Sigmoid colon (tissue), 7 donors: ENCODE results near the gene CEMIP. TPM values are rescaled to one million over a fixed set of nuclear protein-coding genes. Genes with fewer than 3 reads are reported as not detected.
A peak's percentile ranks its signal among the peaks of the same experiment; 100 is the strongest.

ENCODE experiments used
- DNase-seq: peaks from one replicate; pipeline ENCODE4 v3.0.0-alpha.2; 2019
- H3K27ac ChIP-seq, 4 donors: fragments of 200-600 bp; sonication (generic); one replicate each; pipeline ENCODE4 v1.5.1; 2016 to 2019; ENCODE audit warnings: mild to moderate bottlenecking in 1 of 4
- H3K27me3 ChIP-seq, 3 donors: fragments of 200-600 bp; sonication (generic); one replicate each; pipeline ENCODE4 v1.5.1; 2019; ENCODE audit warnings: mild to moderate bottlenecking in 1 of 3
- H3K36me3 ChIP-seq, 4 donors: fragments of 200-600 bp; sonication (generic); one replicate each; pipeline ENCODE4 v1.5.1; 2016 to 2019
- H3K4me1 ChIP-seq, 4 donors: fragments of 200-600 bp; sonication (generic); one replicate each; pipeline ENCODE4 v1.5.1; 2017 to 2019
- H3K4me3 ChIP-seq, 4 donors: fragments of 200-600 bp; sonication (generic); one replicate each; pipeline ENCODE4 v1.5.1; 2017 to 2019; ENCODE audit warnings: mild to moderate bottlenecking in 2 of 4, moderate library complexity in 1 of 4
- H3K9me3 ChIP-seq, 4 donors: fragments of 200-600 bp in 3 of 4; sonication (generic) in 3 of 4; one replicate each; pipeline versions ENCODE4 v1.5.1 to v1.6.1; 2013 to 2019
- EP300 ChIP-seq, 4 donors: sonication (generic); formaldehyde crosslinking; IDR thresholded peaks; one replicate each; pipeline ENCODE4 v1.6.1; 2017; ENCODE audit warnings: antibody characterized with exemption in 4 of 4
- POLR2A ChIP-seq, 2 donors: fragments of 450-650 bp; IDR thresholded peaks; one replicate each; pipeline ENCODE4 v1.6.1; 2016; ENCODE audit warnings: antibody characterized with exemption in 2 of 2, mild to moderate bottlenecking in 2 of 2, moderate library complexity in 2 of 2
- POLR2AphosphoS5 ChIP-seq, 4 donors: sonication (generic); formaldehyde crosslinking; IDR thresholded peaks; one replicate each; pipeline ENCODE4 v1.6.1; 2017; ENCODE audit warnings: antibody characterized with exemption in 4 of 4
- WGBS, 2 donors: extraction: QIAGEN DNeasy Blood & Tissue Kit; methylation state at CpG; one replicate each; pipeline ENCODE4 v1.1.7; 2013; 5-methylcytosine and 5-hydroxymethylcytosine counted together
- intact Hi-C: fragments of 100-400 bp; cut with DNase I; formaldehyde crosslinking; loops from one replicate; pipeline ENCODE4 v1.15.1; 2023
- polyA plus RNA-seq, 3 donors: library from polyadenylated mRNA; stranded (reverse); fragments of 200-250 nt; gene quantifications; one replicate each; pipeline ENCODE4 v1.2.3, GENCODE V29; 2013
- total RNA-seq, 4 donors: library from RNA; depleted of rRNA; stranded (reverse); fragments of >200 nt; gene quantifications; one replicate each; pipeline ENCODE4 v1.1.0, GENCODE V29; 2016
- TF ChIP-seq, protein P1 (sequence below), 4 experiments: fragments of 450-650 bp in 3 of 4; fragments of 200-600 bp in 1 of 4; IDR thresholded peaks; one replicate each; pipeline ENCODE4 v1.5.1; 2016 to 2019; ENCODE audit warnings: antibody characterized with exemption in 4 of 4, mild to moderate bottlenecking in 3 of 4, moderate library complexity in 2 of 4
- donor health status: healthy with polysubstance abuse.
- donor health status: Bipolar disorder and iron deficiency.
- donor health status: healthy.

Gene CEMIP
- total and polyA plus RNA-seq, 7 donors = under 0.01 to 2.1 (median under 0.01) TPM; not detected in 2

DNA sequence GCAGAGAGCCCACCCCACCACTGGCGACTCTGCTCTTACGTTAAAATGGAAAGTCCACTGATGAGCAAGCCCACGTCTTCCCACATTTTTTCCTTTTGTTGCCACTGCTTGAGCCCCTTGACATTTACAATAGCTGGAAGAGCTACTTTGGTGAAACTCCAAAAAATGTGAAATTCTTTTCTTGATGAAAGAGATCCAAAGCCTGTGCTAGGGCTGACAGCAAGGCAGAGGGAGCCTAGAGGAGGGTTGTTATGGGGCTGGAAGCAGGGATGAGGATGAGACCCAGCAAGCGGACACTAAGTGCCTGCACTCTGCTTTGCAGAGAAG lies 97.1 kb downstream of the CEMIP start:
- DNase-seq = no peak
- TF ChIP-seq, protein P1, sequence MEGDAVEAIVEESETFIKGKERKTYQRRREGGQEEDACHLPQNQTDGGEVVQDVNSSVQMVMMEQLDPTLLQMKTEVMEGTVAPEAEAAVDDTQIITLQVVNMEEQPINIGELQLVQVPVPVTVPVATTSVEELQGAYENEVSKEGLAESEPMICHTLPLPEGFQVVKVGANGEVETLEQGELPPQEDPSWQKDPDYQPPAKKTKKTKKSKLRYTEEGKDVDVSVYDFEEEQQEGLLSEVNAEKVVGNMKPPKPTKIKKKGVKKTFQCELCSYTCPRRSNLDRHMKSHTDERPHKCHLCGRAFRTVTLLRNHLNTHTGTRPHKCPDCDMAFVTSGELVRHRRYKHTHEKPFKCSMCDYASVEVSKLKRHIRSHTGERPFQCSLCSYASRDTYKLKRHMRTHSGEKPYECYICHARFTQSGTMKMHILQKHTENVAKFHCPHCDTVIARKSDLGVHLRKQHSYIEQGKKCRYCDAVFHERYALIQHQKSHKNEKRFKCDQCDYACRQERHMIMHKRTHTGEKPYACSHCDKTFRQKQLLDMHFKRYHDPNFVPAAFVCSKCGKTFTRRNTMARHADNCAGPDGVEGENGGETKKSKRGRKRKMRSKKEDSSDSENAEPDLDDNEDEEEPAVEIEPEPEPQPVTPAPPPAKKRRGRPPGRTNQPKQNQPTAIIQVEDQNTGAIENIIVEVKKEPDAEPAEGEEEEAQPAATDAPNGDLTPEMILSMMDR (IDR thresholded peaks at IDR 0.05) = no peak
- TF ChIP-seq POLR2AphosphoS5 (IDR thresholded peaks at IDR 0.05) (peak in 1 of 4 donors; percentile 3), EP300 (IDR thresholded peaks at IDR 0.05) (no peak)
- 92 to 96% methylated on average over 4 of the region's 4 CpGs for WGBS, 2 donors
- no peaks in the 10 kb centered on the region for H3K27me3 ChIP-seq
- no peaks in the 10 kb centered on the region for H3K36me3 ChIP-seq
- no peak overlapping the region for H3K4me3 ChIP-seq
- H3K9me3 ChIP-seq = no peaks in the 10 kb centered on the region
- intact Hi-C loops = no loop called here
- H3K27ac ChIP-seq = no peak overlapping the region
- peaks cover 0 to 23% (median 9%) of the 10 kb centered on the region in 4 donors for H3K4me1 ChIP-seq

DNA sequence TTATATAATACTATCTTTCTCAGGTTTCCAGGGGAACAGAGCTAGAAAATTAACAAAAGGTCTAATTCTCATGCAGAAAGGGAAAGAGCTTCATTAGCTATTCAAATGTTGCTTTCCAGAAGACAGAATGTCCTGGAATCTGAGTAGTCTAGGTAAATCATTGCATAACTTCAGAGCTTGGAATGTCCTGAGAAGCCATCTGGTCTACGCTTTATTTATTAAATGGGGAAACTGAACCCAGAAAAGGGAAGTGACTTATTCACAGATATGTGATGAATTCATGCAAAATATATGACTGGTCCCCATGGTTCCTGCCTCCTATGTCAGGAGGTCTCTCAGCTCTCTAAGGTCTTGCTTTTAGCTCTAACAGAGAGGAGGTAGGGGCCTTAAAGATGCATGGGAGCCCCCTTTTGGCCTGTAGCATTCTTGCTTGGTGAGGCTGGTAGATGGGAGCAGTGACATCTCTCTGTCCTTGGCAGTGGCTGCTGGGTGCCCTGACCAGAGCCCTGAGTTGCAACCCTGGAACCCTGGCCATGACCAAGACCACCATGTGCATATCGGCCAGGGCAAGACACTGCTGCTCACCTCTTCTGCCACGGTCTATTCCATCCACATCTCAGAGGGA lies 99.2 kb downstream of the CEMIP start:
- Histone ChIP-seq H3K4me1 (peaks cover 0 to 23% (median 9%) of the 10 kb centered on the region in 4 donors), H3K4me3 (no peak overlapping the region), H3K27ac (no peak overlapping the region), H3K27me3 (no peaks in the 10 kb centered on the region), H3K9me3 (no peaks in the 10 kb centered on the region), H3K36me3 (no peaks in the 10 kb centered on the region)
- DNase-seq = no peak
- 83 to 93% methylated on average over 3 of the region's 3 CpGs for WGBS, 2 donors
- TF ChIP-seq, protein P1 (IDR thresholded peaks at IDR 0.05) = no peak
- no peak for TF ChIP-seq POLR2A (IDR thresholded peaks at IDR 0.05)
- TF ChIP-seq POLR2AphosphoS5 (IDR thresholded peaks at IDR 0.05) = no peak
- TF ChIP-seq EP300 (IDR thresholded peaks at IDR 0.05) = no peak
- intact Hi-C loops = no loop called here

DNA sequence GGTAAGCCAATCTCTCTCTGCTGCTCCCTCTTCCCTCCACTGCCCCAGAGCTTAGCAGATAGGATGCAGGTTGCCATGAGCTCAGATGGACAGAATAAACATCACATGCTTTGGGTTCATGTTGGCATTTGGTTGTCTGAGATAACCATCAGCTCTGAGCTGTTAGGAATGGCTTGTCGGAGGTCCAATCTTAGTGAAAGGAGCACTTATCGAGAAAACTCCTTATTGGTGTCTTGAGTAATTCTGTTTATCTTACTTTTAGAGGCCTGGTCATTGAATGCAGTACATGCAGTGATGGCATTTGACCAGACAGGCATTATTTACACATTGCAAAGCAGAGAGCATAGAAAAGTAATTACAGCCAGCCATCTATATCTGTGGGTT lies 99.7 kb downstream of the CEMIP start:
- peaks cover 0 to 23% (median 9%) of the 10 kb centered on the region in 4 donors for H3K4me1 ChIP-seq
- no peak for DNase-seq
- H3K27ac ChIP-seq = no peak overlapping the region
- H3K27me3 ChIP-seq = no peaks in the 10 kb centered on the region
- intact Hi-C loops = no loop called here
- WGBS, 2 donors = 82 to 88% methylated on average over 2 of the region's 2 CpGs
- H3K9me3 ChIP-seq = no peaks in the 10 kb centered on the region
- TF ChIP-seq POLR2AphosphoS5 (IDR thresholded peaks at IDR 0.05) (no peak), EP300 (IDR thresholded peaks at IDR 0.05) (no peak), POLR2A (IDR thresholded peaks at IDR 0.05) (no peak)
- TF ChIP-seq, protein P1 (IDR thresholded peaks at IDR 0.05) = no peak
- no peaks in the 10 kb centered on the region for H3K36me3 ChIP-seq
- no peak overlapping the region for H3K4me3 ChIP-seq

DNA sequence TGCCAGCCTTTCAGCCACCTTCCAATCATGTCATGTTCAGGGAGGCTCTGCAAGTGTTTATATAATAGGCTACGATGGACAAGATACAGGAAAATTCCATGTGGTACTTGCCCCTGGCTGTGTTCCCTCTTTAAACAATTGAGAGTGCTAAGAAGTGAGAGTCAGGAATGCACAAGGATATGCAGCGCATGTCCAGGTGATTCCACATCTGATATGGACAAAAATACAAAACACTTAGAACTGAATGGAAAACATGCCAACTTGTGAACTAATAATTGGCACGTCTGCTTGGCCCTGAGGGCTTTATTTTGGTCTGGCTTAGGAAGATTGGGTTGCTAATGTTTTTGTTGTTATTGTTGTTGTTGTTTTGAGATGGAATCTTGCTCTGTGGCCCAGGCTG lies 100.9 kb downstream of the CEMIP start:
- no peaks in the 10 kb centered on the region for H3K27me3 ChIP-seq
- WGBS, 2 donors = 85 to 94% methylated on average over 3 of the region's 3 CpGs

More for the DNA sequence above, 100.9 kb downstream of the CEMIP start:
- no peak for DNase-seq
- Histone ChIP-seq H3K4me1 (peaks cover 0 to 23% (median 9%) of the 10 kb centered on the region in 4 donors), H3K9me3 (no peaks in the 10 kb centered on the region), H3K4me3 (no peak overlapping the region), H3K27ac (no peak overlapping the region), H3K36me3 (no peaks in the 10 kb centered on the region)
- intact Hi-C loops = no loop called here
- no peak for TF ChIP-seq POLR2AphosphoS5 (IDR thresholded peaks at IDR 0.05)
- TF ChIP-seq, protein P1 (IDR thresholded peaks at IDR 0.05) = no peak
- no peak for TF ChIP-seq EP300 (IDR thresholded peaks at IDR 0.05)
- TF ChIP-seq POLR2A (IDR thresholded peaks at IDR 0.05) = no peak
